Endothelial cell of umbilical vein (primary cell): ENCODE measurements around the gene PLXDC2. TPM values are rescaled to one million over a fixed set of nuclear protein-coding genes. Genes with fewer than 3 reads are reported as not detected.

Experiments
- BruUV-seq: library from RNA; stranded (reverse); fragments of 400-500 nt; replicated peaks from 2 replicates; lab custom pipeline; 2021; lab: Mats Ljungman, UMichigan
- CTCF ChIA-PET: fragments of 300-600, 350-600 bp; sonication (Branson Sonifier 250); formaldehyde crosslinking; loops from one replicate; lab custom pipeline; 2021; ENCODE audit warnings: antibody characterized with exemption, inconsistent platforms; lab: Charles Lee
- POLR2A ChIA-PET: fragments of 300-600, 350-600 bp; sonication (Branson Sonifier 250); formaldehyde crosslinking; loops from one replicate; lab custom pipeline; 2021; ENCODE audit warnings: antibody characterized with exemption, inconsistent platforms; lab: Charles Lee
- DNase-seq: peaks from one replicate; pipeline ENCODE4 v3.0.0-alpha.2; 2011; ENCODE audit warnings: low read depth, low spot score
- FAIRE-seq: peaks from 2 replicates; lab custom pipeline; 2011; peaks lifted over from hg19 to GRCh38; lab: Jason Lieb, UNC
- H2AFZ ChIP-seq: 2 replicates; pipeline ENCODE4 v1.6.0; 2012; ENCODE audit warnings: low read depth, low read length, control low read depth, inconsistent platforms
- H3K27ac ChIP-seq: 2 replicates; pipeline ENCODE4 v1.5.1; 2011; ENCODE audit warnings: low read depth, mild to moderate bottlenecking, control low read depth, low read length, moderate library complexity; ENCODE audit not compliant: insufficient read depth
- H3K27me3 ChIP-seq, 2 experiments: 2 replicates each; pipeline versions ENCODE4 v1.6.0 to v1.6.1; 2011; ENCODE audit warnings: low read length in 2 of 2, mixed read lengths in 1 of 2; ENCODE audit not compliant: control insufficient read depth in 2 of 2, insufficient read depth in 2 of 2
- H3K36me3 ChIP-seq, 2 experiments: 2 replicates in 1 of 2; 3 replicates in 1 of 2; pipeline ENCODE4 v1.5.1; 2011; ENCODE audit warnings: low read length in 2 of 2, mild to moderate bottlenecking in 1 of 2, moderate library complexity in 1 of 2; ENCODE audit not compliant: control insufficient read depth in 2 of 2, insufficient read depth in 2 of 2; ENCODE audit errors: extremely low read depth in 1 of 2
- H3K4me1 ChIP-seq: 3 replicates; pipeline ENCODE4 v1.5.1; 2011; ENCODE audit warnings: mild to moderate bottlenecking, low read length; ENCODE audit not compliant: control insufficient read depth, insufficient read depth; ENCODE audit errors: extremely low read depth
- H3K4me2 ChIP-seq: 2 replicates; pipeline ENCODE4 v1.6.1; 2011; ENCODE audit warnings: low read length, control low read depth, mixed read lengths; ENCODE audit not compliant: insufficient read depth
- H3K4me3 ChIP-seq, 3 experiments: fragments of 200-600 bp in 1 of 3; sonication (generic), shearing (Covaris generic) in 1 of 3; replicated peaks in 1 of 3; 2 replicates each; pipeline ENCODE4 v1.5.1; 2011 to 2016; ENCODE audit warnings: control low read depth in 3 of 3, low read length in 3 of 3, mild to moderate bottlenecking in 2 of 3, inconsistent platforms in 1 of 3, low read depth in 1 of 3, moderate library complexity in 1 of 3; ENCODE audit not compliant: insufficient read depth in 1 of 3
- H3K79me2 ChIP-seq: 2 replicates; pipeline ENCODE4 v1.6.0; 2012; ENCODE audit warnings: low read length, inconsistent platforms; ENCODE audit not compliant: control insufficient read depth, insufficient read depth
- H3K9ac ChIP-seq: replicated peaks from 2 replicates; pipeline ENCODE3; 2011; ENCODE audit warnings: low read length, control low read depth; ENCODE audit not compliant: insufficient read depth; ENCODE audit errors: extremely low read depth
- H3K9me1 ChIP-seq: replicated peaks from 3 replicates; pipeline ENCODE4 v1.6.0; 2011; ENCODE audit warnings: mild to moderate bottlenecking, low read length; ENCODE audit not compliant: control insufficient read depth, insufficient read depth; ENCODE audit errors: extremely low read depth
- H3K9me3 ChIP-seq: replicated peaks from 2 replicates; pipeline ENCODE4 v1.5.1; 2012; ENCODE audit warnings: low read length, inconsistent platforms; ENCODE audit not compliant: control insufficient read depth, insufficient read depth
- H4K20me1 ChIP-seq: replicated peaks from 2 replicates; pipeline ENCODE3; 2011; ENCODE audit warnings: mild to moderate bottlenecking, low read length; ENCODE audit not compliant: control insufficient read depth, insufficient read depth; ENCODE audit errors: extremely low read depth
- CTCF ChIP-seq, 2 donors: IDR thresholded peaks; 1 replicate in 1 of 2; 2 replicates in 1 of 2; pipeline ENCODE4 v1.5.1; 2011; ENCODE audit warnings: low read length in 2 of 2, mild to moderate bottlenecking in 2 of 2, moderate library complexity in 2 of 2, control low read depth in 1 of 2, inconsistent platforms in 1 of 2, low read depth in 1 of 2; ENCODE audit not compliant: insufficient read depth in 1 of 2; ENCODE audit errors: extremely low read depth in 1 of 2
- EZH2 ChIP-seq: IDR thresholded peaks from 2 replicates; pipeline ENCODE4 v1.6.1; 2012; ENCODE audit warnings: borderline replicate concordance, low read depth, mild to moderate bottlenecking, moderate library complexity, low read length, inconsistent platforms; ENCODE audit not compliant: severe bottlenecking
- FOS ChIP-seq: IDR thresholded peaks from 2 replicates; pipeline ENCODE4 v1.6.1; 2011; ENCODE audit warnings: mild to moderate bottlenecking, low read length, moderate library complexity, borderline replicate concordance; ENCODE audit not compliant: insufficient read depth
- GATA2 ChIP-seq: IDR thresholded peaks from 2 replicates; pipeline ENCODE4 v1.7.0; 2011; ENCODE audit warnings: low read depth, mild to moderate bottlenecking, moderate library complexity, mixed read lengths, low read length; ENCODE audit not compliant: insufficient read length, insufficient read depth
- JUN ChIP-seq: IDR thresholded peaks from 2 replicates; pipeline ENCODE4 v1.6.1; 2011; ENCODE audit warnings: borderline replicate concordance, low read depth; ENCODE audit not compliant: insufficient read length, insufficient read depth
- MAX ChIP-seq: IDR thresholded peaks from 2 replicates; pipeline ENCODE4 v1.6.1; 2011; ENCODE audit not compliant: insufficient read depth, insufficient read length
- MYC ChIP-seq: IDR thresholded peaks from one replicate; pipeline ENCODE4 v1.6.1; 2011; ENCODE audit warnings: mild to moderate bottlenecking, low read depth, low read length
- POLR2A ChIP-seq: IDR thresholded peaks from 2 replicates; pipeline ENCODE4 v1.6.1; 2012; ENCODE audit warnings: low read depth, mild to moderate bottlenecking, control low read depth, low read length
- POLR2AphosphoS5 ChIP-seq: IDR thresholded peaks from 2 replicates; pipeline ENCODE4 v1.6.1; 2012; ENCODE audit warnings: low read depth, mild to moderate bottlenecking, control low read depth, low read length, moderate library complexity; ENCODE audit not compliant: insufficient read depth
- dilution Hi-C: fragments of 300-500 bp; cut with MboI; formaldehyde crosslinking; loops from one replicate; pipeline ENCODE4 v1.15.0; 2019; ENCODE audit warnings: low sequenced_read_pairs; ENCODE audit not compliant: extremely low pct_ligation_motif_present
- intact Hi-C: fragments of 100-400 bp; cut with micrococcal nuclease; formaldehyde crosslinking; loops from one replicate; pipeline ENCODE4 v1.10.0; 2022
- polyA plus RNA-seq, 4 experiments: library from polyadenylated mRNA; depleted of rRNA in 3 of 4; stranded (reverse) in 3 of 4; unstranded in 1 of 4; fragments of >200 nt; gene quantifications; 2 replicates each; pipeline versions ENCODE4 v1.2.1 to v1.2.3, GENCODE V29; 2011 to 2012; ENCODE audit warnings: missing spikeins in 1 of 4
- total RNA-seq: library from RNA; stranded (reverse); gene quantifications from 2 replicates; pipeline ENCODE4 v1.2.3, GENCODE V29; 2021

Gene PLXDC2
- total and polyA plus RNA-seq, 2 donors (not counting 3 experiments of a cell fraction or from before 2014, with no cell fraction given), result 0.32 to 1.2 TPM

- H3K79me2 ChIP-seq, result no peaks in the 10 kb centered on the region
- ChIA-PET CTCF (no interaction called here), POLR2A (no interaction called here)
- no peak overlapping the region for H3K27ac ChIP-seq
- H3K27me3 ChIP-seq, result no peaks in the 10 kb centered on the region
- FAIRE-seq (no peak), DNase-seq (no peak)
- no peak for TF ChIP-seq EZH2
- no peak for TF ChIP-seq FOS
- no peak for TF ChIP-seq MAX
- H3K4me3 ChIP-seq, result no peak overlapping the region
- H2AFZ ChIP-seq, result no peak overlapping the region
- no peaks in the 10 kb centered on the region for H3K9me3 ChIP-seq
- no TSS peak for BruUV-seq
- H3K4me1 ChIP-seq, result no peaks in the 10 kb centered on the region
- dilution Hi-C loops (no loop called here), intact Hi-C loops (no loop called here)
- H3K4me2 ChIP-seq, result no peak overlapping the region
- no peak overlapping the region for H3K9ac ChIP-seq
- no peaks in the 10 kb centered on the region for H3K36me3 ChIP-seq
- H4K20me1 ChIP-seq, result no peaks in the 10 kb centered on the region
- no peaks in the 10 kb centered on the region for H3K9me1 ChIP-seq
Measured at GRCh38 chr10:19889256-19889655, 73.0 kb downstream of the PLXDC2 start.

GRCh38 chr10:19891429-19891828, 75.2 kb downstream of the PLXDC2 start:
- no peaks in the 10 kb centered on the region for H3K36me3 ChIP-seq
- DNase-seq (no peak), FAIRE-seq (no peak)
- H3K79me2 ChIP-seq, result no peaks in the 10 kb centered on the region
- ChIA-PET CTCF (no interaction called here), POLR2A (no interaction called here)
- no TSS peak for BruUV-seq
- no peaks in the 10 kb centered on the region for H3K9me3 ChIP-seq
- dilution Hi-C loops, result no loop called here
- H3K27ac ChIP-seq, result no peak overlapping the region
- no peak overlapping the region for H3K4me2 ChIP-seq
- H3K9ac ChIP-seq, result no peak overlapping the region
- TF ChIP-seq GATA2 (no peak), EZH2 (no peak), POLR2A (no peak), FOS (no peak), POLR2AphosphoS5 (no peak), MAX (no peak), CTCF (IDR thresholded peaks at IDR 0.05; ENCODE audit: extremely low read depth in 1 of 2, insufficient read depth in 1 of 2, low read depth in 1 of 2, low read length in 2 of 2) (no peak), MYC (no peak), JUN (no peak)
- H3K27me3 ChIP-seq, result no peaks in the 10 kb centered on the region
- H2AFZ ChIP-seq, result no peak overlapping the region
- H3K4me1 ChIP-seq, result no peaks in the 10 kb centered on the region
- intact Hi-C loops, result no loop called here
- H4K20me1 ChIP-seq, result no peaks in the 10 kb centered on the region
- H3K4me3 ChIP-seq, result no peak overlapping the region
- no peaks in the 10 kb centered on the region for H3K9me1 ChIP-seq
